Mucosa of stomach (tissue), 1 donor: ENCODE data around the gene PDE11A.

ENCODE experiments used
- H3K27me3 ChIP-seq: one replicate; pipeline ENCODE4 v1.7.0; 2013; ENCODE audit warnings: mild to moderate bottlenecking, low read length; ENCODE audit not compliant: control insufficient read depth, insufficient read depth
- H3K36me3 ChIP-seq: one replicate; pipeline ENCODE4 v1.7.0; 2013; ENCODE audit warnings: low read length; ENCODE audit not compliant: control insufficient read depth, insufficient read depth
- H3K4me1 ChIP-seq: one replicate; pipeline ENCODE4 v1.7.0; 2013; ENCODE audit warnings: mild to moderate bottlenecking, low read length; ENCODE audit not compliant: control insufficient read depth, insufficient read depth
- H3K4me3 ChIP-seq: one replicate; pipeline ENCODE4 v1.7.0; 2013; ENCODE audit warnings: low read length
- H3K9ac ChIP-seq: one replicate; pipeline ENCODE4 v1.7.0; 2013; ENCODE audit warnings: mild to moderate bottlenecking, low read length, moderate library complexity
- H3K9me3 ChIP-seq: one replicate; pipeline ENCODE4 v1.7.0; 2013; ENCODE audit warnings: mild to moderate bottlenecking, low read length, moderate library complexity; ENCODE audit not compliant: control insufficient read depth
- donor health status: Pancreatic carcinoma.

Gene PDE11A

DNA sequence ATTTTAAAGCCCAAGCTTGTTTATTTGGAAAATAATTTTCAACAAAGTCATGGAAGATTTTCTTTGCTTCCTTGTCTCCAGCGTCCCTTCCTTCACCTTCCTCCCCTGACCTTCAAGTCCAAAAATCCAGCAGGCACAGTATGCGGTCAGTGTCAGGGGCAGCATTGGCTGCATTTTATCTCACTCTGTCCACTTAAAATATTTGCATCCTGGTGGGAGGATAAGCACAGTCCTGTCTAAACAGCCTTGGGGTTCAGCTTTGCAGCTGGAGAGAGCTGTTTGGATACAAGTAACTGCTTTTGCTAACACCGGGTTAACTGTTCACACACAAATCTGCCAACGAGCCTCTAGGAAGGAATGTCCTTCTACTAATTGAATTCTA, 318.1 kb downstream of the PDE11A start:
- H3K9me3 ChIP-seq: no peaks in the 10 kb centered on the region
- peaks cover 13% of the 10 kb centered on the region for H3K4me1 ChIP-seq
- no peak overlapping the region for H3K9ac ChIP-seq
- H3K36me3 ChIP-seq: no peaks in the 10 kb centered on the region
- no peaks in the 10 kb centered on the region for H3K27me3 ChIP-seq
- H3K4me3 ChIP-seq: no peak overlapping the region

DNA sequence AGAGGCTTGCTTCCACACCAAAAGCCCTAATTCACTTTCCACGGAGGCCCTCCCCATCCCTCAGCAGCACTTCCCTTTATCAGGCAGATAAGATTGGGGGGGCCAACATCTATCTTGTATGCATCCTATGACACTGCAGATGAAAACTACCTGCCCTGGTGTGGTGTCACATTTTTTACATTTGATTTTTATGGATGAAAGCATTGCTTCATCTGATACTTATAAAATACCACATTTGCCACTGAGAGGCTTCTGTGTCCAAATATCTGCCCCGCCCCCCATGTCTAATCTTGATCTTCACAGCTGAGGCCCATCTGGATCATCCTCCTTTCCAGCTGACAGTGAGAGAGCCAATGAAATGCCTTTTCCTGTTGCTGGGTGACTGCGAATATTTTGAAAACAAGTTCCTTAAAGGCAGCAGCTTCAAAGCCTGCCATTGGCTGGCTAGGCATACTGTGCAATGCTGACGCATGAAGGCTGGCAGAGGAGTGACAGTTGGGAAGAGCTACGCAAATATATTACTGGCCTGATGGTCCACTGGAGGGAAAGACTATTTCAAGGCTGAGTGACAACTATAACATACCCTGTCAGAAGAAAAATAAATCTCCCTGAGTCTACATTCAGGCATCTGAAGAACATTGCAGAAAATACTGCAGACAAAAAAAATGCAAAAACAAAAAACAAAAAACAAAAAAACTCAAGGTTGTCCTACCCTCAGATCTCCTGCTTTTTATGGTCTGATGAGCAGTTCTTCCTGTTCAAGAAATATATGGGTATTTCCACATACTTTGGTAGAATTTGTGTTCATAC, 318.7 kb downstream of the PDE11A start:
- no peaks in the 10 kb centered on the region for H3K27me3 ChIP-seq
- H3K9me3 ChIP-seq: no peaks in the 10 kb centered on the region
- no peak overlapping the region for H3K4me3 ChIP-seq
- H3K9ac ChIP-seq: no peak overlapping the region
- H3K36me3 ChIP-seq: no peaks in the 10 kb centered on the region
- H3K4me1 ChIP-seq: peaks cover 13% of the 10 kb centered on the region

- peaks cover 4% of the 10 kb centered on the region for H3K4me1 ChIP-seq
Observed at GRCh38 chr2:177748360-177748759, 324.2 kb downstream of the PDE11A start.

GRCh38 chr2:177747384-177747783, 325.2 kb downstream of the PDE11A start:
- no peaks in the 10 kb centered on the region for H3K27me3 ChIP-seq
- H3K9ac ChIP-seq: no peak overlapping the region
- no peaks in the 10 kb centered on the region for H3K9me3 ChIP-seq
- no peaks in the 10 kb centered on the region for H3K36me3 ChIP-seq
- H3K4me1 ChIP-seq: peaks cover 4% of the 10 kb centered on the region
- H3K4me3 ChIP-seq: no peak overlapping the region

More at GRCh38 chr2:177748360-177748759, 324.2 kb downstream of the PDE11A start:
- Histone ChIP-seq H3K9ac (no peak overlapping the region), H3K9me3 (no peaks in the 10 kb centered on the region), H3K4me3 (no peak overlapping the region), H3K27me3 (no peaks in the 10 kb centered on the region), H3K36me3 (no peaks in the 10 kb centered on the region)

- Histone ChIP-seq H3K27me3 (no peaks in the 10 kb centered on the region), H3K36me3 (no peaks in the 10 kb centered on the region), H3K4me3 (no peak overlapping the region), H3K4me1 (peaks cover 4% of the 10 kb centered on the region), H3K9ac (no peak overlapping the region), H3K9me3 (no peaks in the 10 kb centered on the region)
Observed at GRCh38 chr2:177746358-177746757, 326.2 kb downstream of the PDE11A start.

DNA sequence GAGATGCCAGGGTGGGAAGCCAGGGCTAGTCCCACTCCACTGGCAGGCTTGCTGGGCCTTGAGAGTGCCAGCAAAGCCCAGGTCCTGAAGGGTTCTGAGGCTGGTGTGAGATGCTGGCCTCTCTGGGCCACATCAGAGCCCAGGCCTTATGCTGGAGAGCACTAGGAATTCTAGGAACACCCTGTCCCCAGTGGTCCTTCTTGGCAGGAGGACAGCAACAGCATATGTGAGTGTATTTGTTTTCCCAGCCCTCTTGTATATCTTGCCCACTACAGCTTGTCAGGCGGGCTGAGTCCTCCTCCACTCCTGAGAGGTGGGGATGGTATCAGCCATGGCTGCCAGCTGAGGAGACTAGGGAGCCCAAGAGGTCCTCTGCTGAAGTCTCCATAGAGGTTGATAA, 327.0 kb downstream of the PDE11A start:
- Histone ChIP-seq H3K4me1 (no peaks in the 10 kb centered on the region), H3K27me3 (no peaks in the 10 kb centered on the region), H3K9me3 (no peaks in the 10 kb centered on the region), H3K4me3 (no peak overlapping the region), H3K9ac (no peak overlapping the region), H3K36me3 (no peaks in the 10 kb centered on the region)

- no peak overlapping the region for H3K9ac ChIP-seq
- H3K4me1 ChIP-seq: no peaks in the 10 kb centered on the region
Observed at GRCh38 chr2:177742851-177743250, 329.7 kb downstream of the PDE11A start.

GRCh38 chr2:177741866-177742265, 330.7 kb downstream of the PDE11A start:
- Histone ChIP-seq H3K4me3 (no peak overlapping the region), H3K36me3 (no peaks in the 10 kb centered on the region), H3K9ac (no peak overlapping the region), H3K4me1 (no peaks in the 10 kb centered on the region), H3K9me3 (no peaks in the 10 kb centered on the region), H3K27me3 (no peaks in the 10 kb centered on the region)

More at GRCh38 chr2:177742851-177743250, 329.7 kb downstream of the PDE11A start:
- Histone ChIP-seq H3K36me3 (no peaks in the 10 kb centered on the region), H3K9me3 (no peaks in the 10 kb centered on the region), H3K27me3 (no peaks in the 10 kb centered on the region), H3K4me3 (no peak overlapping the region)

DNA sequence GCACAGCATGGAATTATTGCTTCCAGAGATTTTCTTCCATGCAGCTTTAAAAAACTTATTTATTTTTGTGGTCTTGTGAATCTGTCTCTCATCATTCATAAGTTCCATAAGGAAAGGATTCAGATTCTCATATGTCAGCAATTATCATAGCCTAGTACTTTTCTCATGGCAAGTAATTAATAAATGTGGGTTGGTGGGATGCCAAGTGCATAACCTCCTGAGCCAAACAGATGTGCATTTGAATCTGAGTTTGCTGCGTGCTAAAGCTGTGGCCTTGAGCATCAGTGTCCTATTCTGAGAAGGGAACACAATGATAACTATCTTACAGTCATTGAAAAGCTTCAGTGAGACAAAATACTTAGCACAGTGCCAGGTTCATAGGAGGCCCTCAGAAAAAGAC, 331.9 kb downstream of the PDE11A start:
- Histone ChIP-seq H3K36me3 (no peaks in the 10 kb centered on the region), H3K4me1 (no peaks in the 10 kb centered on the region), H3K9ac (no peak overlapping the region), H3K27me3 (no peaks in the 10 kb centered on the region), H3K4me3 (no peak overlapping the region), H3K9me3 (no peaks in the 10 kb centered on the region)

DNA sequence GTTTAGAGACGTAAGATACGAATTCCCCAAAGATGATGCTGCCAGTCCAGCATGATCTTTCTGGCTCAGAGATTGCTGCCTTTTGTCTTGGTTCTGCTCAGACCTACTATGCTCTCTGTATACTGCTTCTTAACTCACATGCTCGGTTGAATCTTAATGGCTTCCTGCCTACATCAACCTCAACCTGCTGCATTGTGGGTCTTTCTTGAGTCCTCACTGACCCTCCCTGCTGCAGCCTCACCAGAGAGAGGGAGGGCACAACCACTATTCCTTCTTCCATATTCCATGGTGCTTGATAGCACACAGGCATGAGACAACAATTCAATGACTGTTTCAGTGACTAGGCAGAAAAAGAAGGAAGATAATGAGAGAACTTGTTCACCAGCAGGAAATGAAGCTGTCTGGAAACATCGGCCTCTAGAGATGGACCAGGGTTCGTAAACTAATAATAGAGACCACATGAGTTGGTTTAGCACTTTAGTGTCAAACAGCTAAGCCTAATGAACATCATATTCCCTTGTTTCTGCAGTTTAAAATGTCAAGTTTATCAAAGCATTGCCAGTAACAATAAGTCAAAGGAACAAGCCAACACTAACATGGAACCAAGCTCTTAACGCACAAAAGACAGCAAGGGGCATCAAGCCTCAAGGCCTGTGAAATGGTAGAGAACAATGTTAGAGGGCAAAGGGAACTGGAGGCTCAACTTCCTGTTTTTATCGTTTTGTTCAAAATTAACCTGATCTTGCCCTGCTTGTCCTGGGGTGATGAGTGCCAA, 333.9 kb downstream of the PDE11A start:
- Histone ChIP-seq H3K9me3 (no peaks in the 10 kb centered on the region), H3K4me3 (no peak overlapping the region), H3K4me1 (no peaks in the 10 kb centered on the region), H3K36me3 (no peaks in the 10 kb centered on the region), H3K9ac (no peak overlapping the region), H3K27me3 (no peaks in the 10 kb centered on the region)

DNA sequence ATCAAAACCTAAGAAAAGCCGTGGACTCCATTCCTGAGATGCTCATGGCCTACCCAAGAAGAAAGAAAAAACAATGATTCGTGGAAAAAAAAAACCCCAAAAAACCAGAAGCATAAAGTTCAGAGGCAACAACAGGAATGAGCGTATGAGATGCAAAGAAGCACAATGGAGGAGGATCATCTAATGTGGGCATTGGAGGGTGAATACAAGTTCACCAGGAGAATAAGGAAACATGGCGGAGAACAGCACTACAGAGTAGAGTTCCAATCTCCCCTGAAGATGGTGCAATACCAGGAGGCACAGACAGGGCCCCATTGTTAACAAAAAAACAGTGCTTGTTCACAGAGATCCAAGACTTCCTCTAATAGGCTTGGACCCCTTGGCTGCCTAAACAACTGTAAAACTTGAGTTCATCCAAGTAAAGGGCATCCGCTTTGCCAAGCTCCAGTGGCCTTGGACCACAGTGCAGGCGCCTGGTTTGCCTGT, 337.2 kb downstream of the PDE11A start:
- H3K36me3 ChIP-seq: no peaks in the 10 kb centered on the region
- H3K4me1 ChIP-seq: no peaks in the 10 kb centered on the region
- no peak overlapping the region for H3K4me3 ChIP-seq
- H3K9me3 ChIP-seq: no peaks in the 10 kb centered on the region
- no peaks in the 10 kb centered on the region for H3K27me3 ChIP-seq
- no peak overlapping the region for H3K9ac ChIP-seq

GRCh38 chr2:177733322-177733855, 339.2 kb downstream of the PDE11A start:
- Histone ChIP-seq H3K9ac (no peak overlapping the region), H3K9me3 (no peaks in the 10 kb centered on the region), H3K27me3 (no peaks in the 10 kb centered on the region), H3K4me3 (no peak overlapping the region), H3K4me1 (no peaks in the 10 kb centered on the region), H3K36me3 (no peaks in the 10 kb centered on the region)
